Measurements from ENCODE around the gene FBXL17. TPM values are rescaled to one million over a fixed set of nuclear protein-coding genes. Genes with fewer than 3 reads are reported as not detected.

FBXL17 gene
- total RNA-seq, 4 donors from 2014 or later = 11.5 to 28.6 (median 19.9) TPM

DNA sequence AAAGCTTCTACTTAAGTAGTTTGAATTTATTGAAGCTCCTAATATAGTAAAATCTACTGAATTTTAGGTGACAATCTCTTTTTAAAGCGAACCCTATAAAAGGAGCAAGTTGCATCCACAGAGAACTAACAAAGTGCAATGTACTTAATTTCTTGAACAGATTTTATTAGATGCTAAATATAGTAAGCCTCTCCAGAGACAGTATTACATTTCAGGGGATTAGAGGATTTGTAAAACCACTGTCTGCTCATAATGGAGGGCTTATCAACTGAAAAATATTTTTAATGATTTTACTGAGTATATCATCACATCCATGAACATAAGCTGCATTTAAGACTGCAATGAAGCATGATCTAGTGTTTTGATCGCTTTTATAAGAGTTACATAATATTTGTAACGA lies 481.2 kb downstream of the FBXL17 start:
- no peaks in the 10 kb centered on the region for H3K9me3 ChIP-seq
- no peaks in the 10 kb centered on the region for H3K4me1 ChIP-seq
- no peak for DNase-seq
- no peak overlapping the region for H3K27ac ChIP-seq
- H3K36me3 ChIP-seq = peaks cover 0 to 3% of the 10 kb centered on the region in 2 donors
- intact Hi-C loops (cut with DNase I; ENCODE audit: low total_unique reads) = no loop called here
- no peaks in the 10 kb centered on the region for H3K27me3 ChIP-seq
- no peak for TF ChIP-seq POLR2A (IDR thresholded peaks at IDR 0.05)
- TF ChIP-seq, protein P1, sequence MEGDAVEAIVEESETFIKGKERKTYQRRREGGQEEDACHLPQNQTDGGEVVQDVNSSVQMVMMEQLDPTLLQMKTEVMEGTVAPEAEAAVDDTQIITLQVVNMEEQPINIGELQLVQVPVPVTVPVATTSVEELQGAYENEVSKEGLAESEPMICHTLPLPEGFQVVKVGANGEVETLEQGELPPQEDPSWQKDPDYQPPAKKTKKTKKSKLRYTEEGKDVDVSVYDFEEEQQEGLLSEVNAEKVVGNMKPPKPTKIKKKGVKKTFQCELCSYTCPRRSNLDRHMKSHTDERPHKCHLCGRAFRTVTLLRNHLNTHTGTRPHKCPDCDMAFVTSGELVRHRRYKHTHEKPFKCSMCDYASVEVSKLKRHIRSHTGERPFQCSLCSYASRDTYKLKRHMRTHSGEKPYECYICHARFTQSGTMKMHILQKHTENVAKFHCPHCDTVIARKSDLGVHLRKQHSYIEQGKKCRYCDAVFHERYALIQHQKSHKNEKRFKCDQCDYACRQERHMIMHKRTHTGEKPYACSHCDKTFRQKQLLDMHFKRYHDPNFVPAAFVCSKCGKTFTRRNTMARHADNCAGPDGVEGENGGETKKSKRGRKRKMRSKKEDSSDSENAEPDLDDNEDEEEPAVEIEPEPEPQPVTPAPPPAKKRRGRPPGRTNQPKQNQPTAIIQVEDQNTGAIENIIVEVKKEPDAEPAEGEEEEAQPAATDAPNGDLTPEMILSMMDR (IDR thresholded peaks at IDR 0.05) = no peak
- H3K4me3 ChIP-seq = no peak overlapping the region

DNA sequence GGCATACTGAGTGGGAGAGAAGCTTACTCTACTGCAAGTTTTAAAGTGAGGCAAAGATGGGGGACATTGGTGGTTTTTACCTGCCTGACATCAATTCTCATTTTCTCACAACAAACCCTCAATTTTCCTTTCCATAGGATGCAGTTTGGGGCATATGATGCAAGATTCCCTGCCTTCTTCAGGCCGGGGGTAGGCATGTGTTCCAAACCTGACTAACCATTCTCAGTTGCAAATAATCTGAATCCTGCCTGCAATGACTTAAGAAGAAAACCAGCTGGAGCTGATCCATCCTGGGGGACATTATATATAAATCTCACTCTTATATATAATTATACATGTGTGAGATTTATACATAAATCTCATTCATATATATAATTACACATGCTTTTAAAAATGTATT lies 487.5 kb downstream of the FBXL17 start:
- no peaks in the 10 kb centered on the region for H3K4me1 ChIP-seq
- peak overlapping the region in 1 of 2 donors; percentile 25 for H3K27ac ChIP-seq
- no peak overlapping the region for H3K4me3 ChIP-seq
- H3K36me3 ChIP-seq = no peaks in the 10 kb centered on the region
- TF ChIP-seq POLR2A (IDR thresholded peaks at IDR 0.05) = no peak
- TF ChIP-seq, protein P1 (IDR thresholded peaks at IDR 0.05) = no peak
- intact Hi-C loops (cut with DNase I; ENCODE audit: low total_unique reads) = no loop called here
- DNase-seq = no peak
- H3K27me3 ChIP-seq = no peaks in the 10 kb centered on the region
- H3K9me3 ChIP-seq = no peaks in the 10 kb centered on the region

DNA sequence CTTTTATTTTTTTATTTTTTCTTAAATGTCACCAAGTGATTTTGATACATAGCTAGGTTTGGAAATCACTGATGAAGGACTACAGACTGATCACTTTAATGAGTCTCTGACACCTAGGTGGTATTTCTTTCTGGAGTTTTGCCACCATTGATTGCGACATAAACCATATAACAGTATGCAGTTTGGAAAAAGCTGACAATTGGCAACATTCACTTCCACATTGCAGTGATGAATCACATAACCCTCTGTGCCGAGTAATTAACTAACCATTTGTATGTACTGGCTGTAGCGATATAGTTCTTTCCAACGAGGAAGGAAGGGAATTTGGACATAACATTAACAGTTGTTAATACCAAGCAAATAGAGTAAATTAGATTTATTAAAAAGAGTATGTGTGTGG lies 488.3 kb downstream of the FBXL17 start:
- intact Hi-C loops (cut with DNase I; ENCODE audit: low total_unique reads) = no loop called here
- H3K27ac ChIP-seq = peak overlapping the region in 1 of 2 donors; percentile 25
- no peak overlapping the region for H3K4me3 ChIP-seq
- no peaks in the 10 kb centered on the region for H3K9me3 ChIP-seq
- H3K36me3 ChIP-seq = no peaks in the 10 kb centered on the region
- no peaks in the 10 kb centered on the region for H3K27me3 ChIP-seq
- TF ChIP-seq, protein P1 (IDR thresholded peaks at IDR 0.05) = no peak
- no peak for TF ChIP-seq POLR2A (IDR thresholded peaks at IDR 0.05)
- DNase-seq = no peak
- H3K4me1 ChIP-seq = no peaks in the 10 kb centered on the region

DNA sequence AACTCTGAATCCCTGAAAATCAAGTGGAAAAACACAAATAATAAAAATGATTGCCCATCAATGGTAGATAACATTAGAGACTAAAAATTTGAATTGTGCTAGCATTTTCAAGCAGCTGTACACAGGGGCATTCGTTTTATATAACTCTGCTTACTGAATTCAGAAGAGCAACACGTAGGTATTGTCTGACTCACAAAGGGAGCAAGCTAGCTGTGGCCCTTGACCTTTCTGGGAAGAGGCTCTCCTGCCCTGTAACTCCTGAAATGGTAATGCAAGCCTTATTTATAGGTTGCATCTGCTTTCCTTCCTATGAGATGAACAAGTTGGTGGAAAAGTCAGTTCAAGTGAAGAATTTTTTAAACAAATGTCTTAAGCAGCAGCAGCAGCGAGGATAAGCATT lies 492.5 kb downstream of the FBXL17 start:
- H3K27ac ChIP-seq = no peak overlapping the region
- H3K27me3 ChIP-seq = no peaks in the 10 kb centered on the region
- TF ChIP-seq, protein P1 (IDR thresholded peaks at IDR 0.05) = no peak
- TF ChIP-seq POLR2A (IDR thresholded peaks at IDR 0.05) = no peak
- H3K4me1 ChIP-seq = no peaks in the 10 kb centered on the region
- intact Hi-C loops (cut with DNase I; ENCODE audit: low total_unique reads) = no loop called here
- no peaks in the 10 kb centered on the region for H3K9me3 ChIP-seq
- peak in 1 of 2 donors; percentile 19 for DNase-seq
- no peak overlapping the region for H3K4me3 ChIP-seq
- no peaks in the 10 kb centered on the region for H3K36me3 ChIP-seq

DNA sequence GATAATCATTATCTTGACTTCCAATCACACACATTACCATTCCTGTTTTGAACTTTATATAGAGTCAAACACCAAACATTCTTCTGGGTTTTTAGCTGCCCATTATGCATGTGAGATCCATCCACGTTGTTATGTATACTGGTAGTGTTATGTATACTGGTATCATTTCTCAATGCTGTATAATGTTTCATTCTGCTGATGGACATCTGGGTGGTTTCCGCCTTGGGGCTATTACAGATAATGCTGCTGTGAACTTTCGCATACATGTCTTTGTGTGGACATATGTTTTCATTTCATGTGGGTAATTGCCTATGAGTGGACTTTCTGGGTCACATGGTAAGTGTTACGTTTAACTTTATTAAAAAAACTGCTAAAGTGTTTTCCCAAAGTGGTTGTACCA lies 493.4 kb downstream of the FBXL17 start:
- Histone ChIP-seq H3K4me1 (no peaks in the 10 kb centered on the region), H3K27ac (no peak overlapping the region), H3K9me3 (no peaks in the 10 kb centered on the region), H3K27me3 (no peaks in the 10 kb centered on the region), H3K36me3 (no peaks in the 10 kb centered on the region), H3K4me3 (no peak overlapping the region)
- DNase-seq = no peak
- intact Hi-C loops (cut with DNase I; ENCODE audit: low total_unique reads) = no loop called here
- TF ChIP-seq POLR2A (IDR thresholded peaks at IDR 0.05) = no peak
- TF ChIP-seq, protein P1 (IDR thresholded peaks at IDR 0.05) = no peak
